Tibial nerve (tissue), 4 donors: ENCODE results near the gene C12orf50.
"Not testable (repeated sequence)": the region's sequence is repeated elsewhere in the genome, so short reads cannot be mapped to it uniquely, and the experiment has no call there.

Source experiments
- CTCF ChIP-seq, 5 experiments: fragments of 200-600 bp in 3 of 5; fragments of 450-650 bp in 2 of 5; sonication (generic) in 3 of 5; IDR thresholded peaks; one replicate each; pipeline ENCODE4 v1.5.1; 2016 to 2019; ENCODE audit warnings: antibody characterized with exemption in 5 of 5, mild to moderate bottlenecking in 3 of 5, moderate library complexity in 2 of 5
- EP300 ChIP-seq, 2 donors: sonication (generic); formaldehyde crosslinking; IDR thresholded peaks; one replicate each; pipeline ENCODE4 v1.6.1; 2017; ENCODE audit warnings: antibody characterized with exemption in 2 of 2, mild to moderate bottlenecking in 1 of 2

DNA sequence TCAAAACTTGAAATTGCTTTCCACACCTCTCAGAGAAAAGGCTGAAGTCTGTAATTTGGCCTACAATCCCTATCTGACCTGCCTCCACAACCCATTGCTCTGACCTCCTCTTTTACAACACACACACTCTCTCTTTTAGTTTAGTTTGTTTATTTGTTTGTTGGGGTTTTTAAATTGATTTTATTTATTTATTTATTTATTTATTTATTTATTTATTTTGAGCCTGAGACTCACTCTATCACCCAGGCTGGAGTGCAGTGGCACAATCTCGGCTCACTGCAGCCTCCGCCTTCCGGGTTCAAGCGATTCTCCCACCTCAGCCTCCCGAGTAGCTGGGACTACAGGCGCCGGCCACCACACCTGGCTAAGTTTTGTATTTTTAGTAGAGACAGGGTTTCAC, 75.2 kb downstream of the C12orf50 start:
- not testable (repeated sequence) for TF ChIP-seq CTCF, EP300 (IDR thresholded peaks at IDR 0.05)
